ENCODE data around the gene THADA.

The THADA gene

GRCh38 chr2:43384143-43384542, 211.7 kb downstream of the THADA start:
- no peak for DNase-seq (ENCODE audit: low spot score)

DNA sequence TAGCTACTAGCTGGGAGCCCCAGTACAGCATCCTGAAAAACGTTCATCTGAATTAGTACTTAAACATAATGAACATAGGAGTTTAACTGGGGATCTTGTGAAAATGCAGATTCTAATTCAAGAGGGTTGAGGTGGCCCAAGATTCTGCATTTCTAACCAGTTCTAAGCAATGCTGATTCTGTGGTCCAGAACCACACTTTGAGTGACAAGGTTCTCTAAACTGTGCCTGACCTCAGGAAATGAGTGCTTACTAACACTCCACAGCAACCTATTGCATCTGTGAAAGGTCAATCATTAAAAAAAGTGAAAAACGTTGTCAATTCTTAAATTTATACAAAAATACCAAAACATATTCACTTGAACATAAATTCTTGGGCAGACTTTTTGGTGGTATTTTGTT, 212.3 kb downstream of the THADA start:
- DNase-seq (ENCODE audit: low spot score), result no peak

DNA sequence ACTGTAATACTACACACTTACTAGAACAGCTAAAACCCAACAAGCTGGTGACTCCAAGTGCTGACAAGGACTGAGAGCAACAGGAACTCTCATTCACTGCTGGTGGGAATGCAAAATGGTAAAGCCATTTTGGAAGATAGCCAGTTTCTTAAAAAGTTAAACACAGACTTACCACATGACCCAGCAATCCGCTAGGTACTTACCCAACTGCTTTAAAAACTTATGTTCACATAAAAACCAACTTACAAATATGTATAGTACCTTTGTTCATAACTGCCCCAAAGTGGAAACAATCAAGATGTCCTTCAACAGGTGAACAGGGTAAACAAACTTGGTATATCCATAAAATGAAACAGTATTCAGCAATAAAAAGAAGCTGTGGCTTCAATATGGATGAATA, 216.3 kb downstream of the THADA start:
- no peak for DNase-seq (ENCODE audit: low spot score)

GRCh38 chr2:43377327-43377726, 218.5 kb downstream of the THADA start:
- no peak for DNase-seq (ENCODE audit: low spot score)

DNA sequence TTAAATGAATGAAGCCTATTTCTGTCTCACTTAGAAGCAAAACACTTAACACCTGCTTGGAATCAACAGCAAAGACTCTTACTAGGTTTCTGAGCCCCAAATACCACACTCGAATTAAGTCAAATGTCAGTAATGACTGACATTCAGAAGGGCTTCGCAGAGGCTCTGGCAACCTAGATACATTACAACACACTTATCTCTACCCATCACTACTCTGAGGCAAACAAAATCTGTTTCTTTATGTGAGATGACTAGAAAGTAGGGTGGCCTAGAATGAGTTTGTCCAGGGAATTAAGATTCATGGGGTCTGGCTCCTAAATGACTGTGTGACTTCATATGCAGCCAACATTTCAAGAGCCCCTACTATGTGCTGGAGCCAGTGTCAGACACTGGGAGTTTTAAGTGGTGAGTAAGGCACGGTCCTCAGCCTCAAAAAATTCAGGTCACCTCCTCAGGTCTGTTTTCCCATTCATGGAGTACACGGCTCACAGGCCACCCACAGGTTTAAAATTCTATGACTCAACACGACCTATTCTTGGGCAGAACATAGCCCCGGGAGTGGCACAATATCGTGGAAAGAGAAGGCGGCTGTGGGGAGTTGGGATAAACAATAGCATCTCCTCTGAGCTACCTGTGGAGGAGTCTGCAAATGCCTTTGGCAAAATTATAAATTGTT, 219.2 kb downstream of the THADA start:
- DNase-seq (ENCODE audit: low spot score), result no peak

DNA sequence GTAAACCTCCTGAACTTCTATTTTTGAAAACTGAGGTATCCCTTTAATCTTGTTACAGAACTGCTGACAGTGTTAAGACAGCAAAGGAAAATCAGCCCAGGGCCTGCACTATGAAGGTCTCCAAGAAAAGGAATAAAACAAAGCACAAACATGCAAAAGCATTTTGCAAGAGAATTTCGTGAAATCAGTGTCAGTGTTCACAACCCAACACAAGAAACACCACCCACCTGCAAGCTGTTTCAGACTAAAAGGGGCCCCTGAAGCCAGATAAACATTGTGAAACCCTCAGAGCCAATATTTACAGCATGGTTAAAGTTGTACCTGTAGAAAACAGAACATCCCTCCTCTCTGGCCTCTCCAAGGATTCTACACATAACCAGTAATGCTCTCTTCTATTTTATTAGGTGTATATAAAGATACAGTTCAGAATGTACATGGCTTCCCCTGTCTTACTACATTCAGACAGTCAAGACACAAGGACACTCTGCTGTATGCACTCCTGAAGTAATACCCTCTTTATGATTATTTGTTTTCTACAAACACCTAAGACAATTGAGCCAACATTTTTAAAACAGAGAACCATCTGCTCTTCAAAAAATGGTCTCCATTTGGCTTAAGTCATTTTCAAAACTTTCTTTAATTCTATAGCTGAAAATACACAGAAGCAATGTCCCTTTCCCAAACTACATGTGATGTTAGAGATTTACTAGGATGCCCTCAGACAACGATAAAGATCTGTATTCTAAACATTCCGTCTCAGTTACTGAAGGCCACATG, 219.9 kb downstream of the THADA start:
- DNase-seq (ENCODE audit: low spot score), result no peak

DNA sequence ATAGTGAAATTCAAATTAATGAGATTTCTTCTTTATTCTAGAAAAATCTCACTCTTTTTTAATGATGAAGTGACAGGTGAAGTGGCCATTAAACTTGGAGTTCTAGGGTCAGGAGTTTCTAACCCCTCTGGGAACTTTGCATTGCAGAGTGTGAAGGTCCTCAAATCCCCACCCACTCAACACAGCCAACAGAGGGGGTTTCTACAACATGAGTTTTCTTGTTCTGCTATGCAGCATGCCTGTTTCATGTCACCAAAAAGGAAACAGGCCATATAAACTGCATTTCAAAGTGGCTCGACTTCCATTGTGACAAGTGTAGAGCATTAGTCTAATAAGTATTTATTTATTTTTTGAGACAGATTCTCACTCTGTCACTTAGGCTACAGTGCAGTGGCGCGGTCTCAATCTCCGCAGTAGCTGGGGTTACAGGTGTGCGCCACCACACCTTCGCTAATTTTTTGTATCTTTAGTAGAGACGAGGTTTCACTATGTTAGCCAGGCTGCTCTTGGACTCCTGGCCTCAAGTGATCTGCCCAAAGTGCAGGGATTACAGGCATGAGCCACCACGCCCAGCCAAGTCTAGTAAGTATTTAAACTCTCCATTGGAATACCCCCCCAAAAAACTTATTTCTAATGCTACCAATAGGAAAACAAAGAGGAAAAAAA, 223.3 kb downstream of the THADA start:
- no peak for DNase-seq (ENCODE audit: low spot score)

GRCh38 chr2:43370705-43371104, 225.1 kb downstream of the THADA start:
- DNase-seq (ENCODE audit: low spot score), result no peak

GRCh38 chr2:43370146-43370545, 225.7 kb downstream of the THADA start:
- no peak for DNase-seq (ENCODE audit: low spot score)

DNA sequence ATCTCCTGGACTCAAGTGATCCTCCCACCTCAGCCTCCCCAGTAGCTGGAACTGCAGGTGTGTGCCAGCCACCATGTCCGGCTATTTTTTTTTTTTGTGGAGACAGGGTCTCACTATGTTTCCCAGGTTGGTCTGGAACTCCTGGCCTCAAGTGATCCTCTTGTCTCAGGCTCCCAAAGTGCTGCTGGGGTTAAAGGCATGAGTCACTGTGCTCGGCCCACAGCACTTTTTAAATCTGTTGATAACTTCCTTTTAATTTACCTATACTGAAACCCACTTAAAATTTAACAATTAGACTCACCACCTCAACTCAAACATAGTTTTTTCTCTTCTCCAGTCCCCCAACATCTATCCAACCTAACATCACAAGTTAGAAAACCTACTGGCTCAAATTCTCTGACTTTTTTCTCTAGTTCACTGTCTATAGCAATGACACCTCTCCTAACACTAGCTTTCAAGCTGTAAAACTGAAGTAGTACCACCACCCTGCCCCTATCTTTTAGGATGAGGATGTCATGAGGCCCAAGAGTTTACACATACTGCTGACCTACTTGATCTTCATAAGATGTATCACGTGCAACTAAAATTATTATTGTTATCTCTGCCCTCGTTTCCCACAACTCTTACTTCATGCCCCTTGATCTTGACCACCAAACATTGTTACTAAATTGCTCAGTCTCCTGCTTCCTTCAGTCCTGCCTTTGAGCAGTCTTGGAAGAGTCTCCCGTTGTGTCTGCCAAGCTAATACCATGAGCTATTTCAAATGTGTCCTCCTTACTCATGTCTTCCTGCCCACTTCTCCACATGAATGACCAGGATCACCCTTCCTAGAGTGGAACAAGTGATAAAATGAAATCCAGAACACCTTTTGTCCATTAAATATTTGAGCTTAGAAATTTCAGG, 227.1 kb downstream of the THADA start:
- DNase-seq (ENCODE audit: low spot score), result no peak

DNA sequence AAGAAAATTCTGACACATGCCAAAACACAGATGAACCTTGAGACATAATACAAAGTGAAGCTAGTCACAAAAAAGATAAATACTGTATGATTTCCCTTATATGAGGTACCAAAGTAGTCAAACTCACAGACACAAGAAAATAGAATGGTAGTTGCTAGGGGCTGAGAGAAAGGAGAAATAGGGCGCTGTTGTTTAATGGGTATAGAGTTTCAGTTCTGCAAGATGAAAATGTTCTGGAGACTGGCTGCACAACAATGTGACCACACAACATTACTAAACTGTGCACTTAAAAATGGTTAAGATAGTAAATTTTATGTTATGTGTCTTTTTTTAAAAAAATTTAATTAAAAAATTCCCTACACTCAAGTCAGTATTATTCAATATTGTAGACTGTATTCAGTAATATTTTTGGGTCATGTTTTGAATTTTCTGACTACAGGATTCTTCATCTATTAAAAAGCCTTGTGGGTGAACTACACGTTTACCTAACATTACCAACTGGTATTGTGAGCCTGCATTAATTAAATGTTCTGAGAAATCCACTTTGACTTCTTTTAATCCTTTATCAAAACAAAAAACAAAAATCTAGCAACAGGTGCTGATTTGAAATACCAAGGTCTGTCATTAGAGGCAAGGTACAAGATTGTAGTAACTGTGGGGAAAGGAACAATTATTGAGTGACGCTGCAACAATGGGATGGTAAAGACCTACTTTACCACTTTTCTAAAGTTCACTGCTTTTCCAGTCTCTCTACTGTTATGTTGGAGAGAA, 228.6 kb downstream of the THADA start:
- DNase-seq (ENCODE audit: low spot score), result no peak

- no peak for DNase-seq (ENCODE audit: low spot score)
Measured at GRCh38 chr2:43363120-43363519, 232.7 kb downstream of the THADA start.

DNA sequence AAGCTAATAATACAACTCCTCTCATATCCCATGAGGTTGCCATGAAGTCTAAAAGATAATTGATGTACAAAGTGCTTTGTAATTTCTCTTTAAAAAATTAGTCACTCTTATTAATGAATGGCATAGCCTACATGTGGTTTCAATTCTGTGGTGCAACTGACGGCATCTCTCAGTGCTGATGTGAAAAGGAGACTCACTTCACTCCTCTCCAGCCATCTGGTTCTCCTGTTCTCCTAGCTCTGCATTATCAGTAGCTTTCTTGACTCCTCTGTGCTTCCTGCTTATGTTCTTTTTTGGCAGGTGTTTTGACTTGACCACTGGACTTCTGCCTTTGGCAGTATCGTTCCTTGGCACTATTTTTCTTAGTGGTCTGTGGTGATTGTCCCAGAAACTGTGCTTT, 234.6 kb downstream of the THADA start:
- DNase-seq (ENCODE audit: low spot score), result no peak

- DNase-seq (ENCODE audit: low spot score), result no peak
Measured at GRCh38 chr2:43360137-43360536, 235.7 kb downstream of the THADA start.

DNA sequence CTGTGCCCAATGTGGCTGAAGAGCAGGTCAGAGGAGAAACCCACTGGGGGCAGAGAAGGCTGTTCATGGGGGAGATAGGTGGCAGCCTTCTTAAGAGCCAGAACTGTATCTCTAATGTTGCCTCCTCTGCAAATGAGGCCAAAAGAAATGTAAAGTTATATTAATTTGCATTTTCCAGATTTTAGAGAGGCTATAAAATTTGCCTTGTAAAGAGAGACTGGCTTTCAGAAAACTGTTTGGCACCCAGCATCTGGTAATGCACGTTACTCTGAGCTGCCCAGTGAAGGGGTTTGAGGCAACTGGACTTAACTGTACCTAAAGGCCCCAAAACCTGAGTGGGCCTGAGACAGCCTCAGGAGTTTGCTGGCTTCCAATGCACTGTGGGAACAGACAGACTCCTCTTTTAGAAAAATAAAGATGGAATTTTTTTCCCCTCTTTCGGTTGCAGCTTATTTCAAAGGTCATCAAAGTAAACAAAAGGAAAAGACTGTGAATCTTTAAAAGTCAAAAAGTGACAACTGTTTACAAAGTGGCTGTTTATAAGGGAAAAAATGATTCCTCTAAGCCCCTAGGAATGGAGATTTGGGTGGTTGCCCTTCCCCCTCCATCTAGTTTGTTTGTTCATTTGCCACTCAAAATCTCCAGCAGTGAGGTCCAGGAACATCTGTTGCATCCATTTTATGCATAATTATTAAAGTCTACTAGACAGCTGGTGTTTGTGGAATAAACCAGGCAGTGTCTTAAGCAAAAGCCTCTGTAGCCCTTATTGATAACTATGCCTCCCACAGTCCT, 237.2 kb downstream of the THADA start:
- no peak for DNase-seq (ENCODE audit: low spot score)

- no peak for DNase-seq (ENCODE audit: low spot score)
Measured at GRCh38 chr2:43356774-43357173, 239.1 kb downstream of the THADA start.

DNA sequence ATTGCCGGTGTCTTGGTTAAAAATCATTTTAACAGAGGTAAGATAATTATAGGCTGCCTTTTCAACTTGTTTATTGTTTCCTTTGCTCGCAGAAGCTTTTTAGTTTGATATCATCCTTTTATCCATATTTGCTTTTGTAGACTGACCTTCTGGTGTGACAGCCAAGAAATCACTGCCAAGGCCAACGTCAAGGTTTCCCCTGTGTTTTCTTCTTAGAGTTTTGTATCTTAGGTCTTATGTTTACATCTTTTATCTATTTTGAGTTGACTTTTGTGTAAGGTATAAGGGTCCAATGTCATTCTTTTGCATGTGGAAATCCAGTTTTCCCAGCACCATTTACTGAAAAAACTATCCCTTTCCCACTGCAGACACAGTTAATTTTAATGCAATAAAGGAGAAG, 240.4 kb downstream of the THADA start:
- DNase-seq (ENCODE audit: low spot score), result no peak

GRCh38 chr2:43349904-43350303, 245.9 kb downstream of the THADA start:
- no peak for DNase-seq (ENCODE audit: low spot score)

GRCh38 chr2:43348908-43349661, 246.8 kb downstream of the THADA start:
- no peak for DNase-seq (ENCODE audit: low spot score)

DNA sequence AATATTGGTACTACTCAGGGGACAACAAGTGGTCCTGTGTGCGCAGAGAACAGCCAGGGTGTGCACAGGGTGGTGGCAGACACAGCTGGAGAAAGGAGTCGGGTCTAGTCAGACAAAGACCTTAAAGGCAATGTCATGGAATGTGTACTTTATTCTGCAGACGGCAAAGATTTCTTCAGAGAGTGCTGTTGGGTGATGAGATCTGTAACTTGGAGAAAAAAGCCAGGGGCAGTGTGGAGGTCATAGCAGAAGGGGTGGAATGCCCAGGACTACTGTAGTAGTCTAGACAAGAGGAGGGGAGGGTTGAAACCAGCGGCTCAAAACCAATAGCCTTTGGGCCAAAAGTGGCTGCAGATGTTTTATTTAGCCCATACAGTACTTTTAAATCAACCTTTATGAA, 248.1 kb downstream of the THADA start:
- DNase-seq (ENCODE audit: low spot score), result no peak

Data from AG08396 (cell line).